K562 (cell line): ENCODE data around the gene SLC17A6. TPM values are rescaled to one million over a fixed set of nuclear protein-coding genes. Genes with fewer than 3 reads are reported as not detected.

Source experiments
- ATAC-seq: fragments of 200-7000 bp; cut with Tn5 transposase; 3 replicates; pipeline ENCODE4 v1.9.1; 2020; ENCODE audit warnings: moderate library complexity
- BruUV-seq: library from RNA; stranded (reverse); fragments of 400-500 nt; replicated peaks from 2 replicates; lab custom pipeline; 2021; lab: Mats Ljungman, UMichigan
- CTCF ChIA-PET: fragments of 300-600 bp; formaldehyde crosslinking; extraction: SDS; loops from one replicate; lab custom pipeline; 2021; ENCODE audit warnings: low intra/inter-chr PET ratio; lab: Yijun Ruan, JAX
- POLR2A ChIA-PET: fragments of 300-600, 350-650 bp; sonication (Branson Sonifier 250); formaldehyde crosslinking; extraction: SDS; loops from one replicate; lab custom pipeline; 2021; ENCODE audit warnings: antibody characterized with exemption, inconsistent platforms; lab: Yijun Ruan, JAX
- DNase-seq, 4 experiments: peaks; one replicate each; pipeline versions ENCODE4 v3.0.0 to v3.0.0-alpha.2; 2011 to 2018; ENCODE audit warnings: low spot score in 3 of 4, mixed read lengths in 3 of 4; ENCODE audit errors: extremely low read depth in 1 of 4
- FAIRE-seq: peaks from 2 replicates; lab custom pipeline; 2011; peaks lifted over from hg19 to GRCh38; lab: Jason Lieb, UNC
- H2AFZ ChIP-seq: 2 replicates; pipeline ENCODE4 v1.6.0; 2011; ENCODE audit warnings: low read depth, low read length, control low read depth, inconsistent platforms
- H3K27ac ChIP-seq: fragments of 200-600 bp; 3 replicates; pipeline ENCODE4 v1.8.0; 2011; ENCODE audit warnings: low read depth, mild to moderate bottlenecking, control low read depth, inconsistent platforms, low read length, moderate library complexity, mixed read lengths; ENCODE audit errors: extremely low read depth
- H3K27me3 ChIP-seq, 2 experiments: fragments of 300-600 bp in 1 of 2; 2 replicates in 1 of 2; 3 replicates in 1 of 2; pipeline versions ENCODE4 v1.6.0 to v1.8.0; 2011; ENCODE audit warnings: inconsistent platforms in 2 of 2, low read length in 2 of 2, mild to moderate bottlenecking in 1 of 2, mixed read lengths in 1 of 2, moderate library complexity in 1 of 2; ENCODE audit not compliant: control insufficient read depth in 2 of 2, insufficient read depth in 2 of 2
- H3K36me3 ChIP-seq: fragments of 300-600 bp; 3 replicates; pipeline ENCODE4 v1.8.0; 2011; ENCODE audit warnings: mild to moderate bottlenecking, low read length, inconsistent platforms; ENCODE audit not compliant: control insufficient read depth, insufficient read depth
- H3K4me1 ChIP-seq, 2 experiments: fragments of 200-600 bp in 1 of 2; replicated peaks in 1 of 2; 2 replicates in 1 of 2; 3 replicates in 1 of 2; pipeline versions ENCODE4 v1.5.1 to v1.8.0; 2011; ENCODE audit warnings: inconsistent platforms in 2 of 2, low read length in 2 of 2, mild to moderate bottlenecking in 1 of 2, mixed read lengths in 1 of 2, moderate library complexity in 1 of 2; ENCODE audit not compliant: control insufficient read depth in 2 of 2, insufficient read depth in 2 of 2
- H3K4me2 ChIP-seq: 2 replicates; pipeline ENCODE4 v1.6.1; 2011; ENCODE audit warnings: low read length, control low read depth, inconsistent platforms, mixed read lengths; ENCODE audit not compliant: insufficient read depth
- H3K4me3 ChIP-seq: fragments of 200-600 bp; sonication (generic), shearing (Covaris generic); 2 replicates; pipeline ENCODE4 v1.5.1; 2016; ENCODE audit warnings: control low read depth, inconsistent platforms
- H3K79me2 ChIP-seq: fragments of 200-600 bp; 3 replicates; pipeline ENCODE4 v1.8.0; 2011; ENCODE audit warnings: low read length, inconsistent platforms; ENCODE audit not compliant: control insufficient read depth, insufficient read depth
- H3K9ac ChIP-seq, 2 experiments: 2 replicates each; pipeline versions ENCODE4 v1.6.0 to v1.6.1; 2011; ENCODE audit warnings: low read depth in 2 of 2, low read length in 2 of 2, control low read depth in 1 of 2, inconsistent platforms in 1 of 2, mild to moderate bottlenecking in 1 of 2, mixed read lengths in 1 of 2; ENCODE audit not compliant: insufficient read depth in 1 of 2
- H3K9me1 ChIP-seq: one replicate; pipeline ENCODE4 v1.6.0; 2011; ENCODE audit warnings: inconsistent platforms, mild to moderate bottlenecking, low read length, moderate library complexity; ENCODE audit not compliant: control insufficient read depth, insufficient read depth
- H3K9me3 ChIP-seq: replicated peaks from 2 replicates; pipeline ENCODE4 v1.5.1; 2011; ENCODE audit warnings: low read depth, low read length, inconsistent platforms; ENCODE audit not compliant: control insufficient read depth, insufficient read depth
- H4K20me1 ChIP-seq: replicated peaks from 2 replicates; pipeline ENCODE4 v1.6.1; 2011; ENCODE audit warnings: low read length, inconsistent platforms, mixed read lengths; ENCODE audit not compliant: control insufficient read depth, insufficient read depth
- MEF2D ChIP-seq: conservative IDR thresholded peaks from 2 replicates; pipeline ENCODE4 v1.6.1; 2016; ENCODE audit warnings: low read depth, missing genetic modification characterization, missing compliant biosample characterization
- MYC ChIP-seq, 2 experiments: fragments of 250-450 bp in 1 of 2; sonication (Bioruptor Pico) in 1 of 2; IDR thresholded peaks; 2 replicates each; pipeline versions ENCODE4 v1.5.1 to v1.6.1; 2012 to 2021; ENCODE audit warnings: low read depth in 2 of 2, borderline replicate concordance in 1 of 2, improper control_type of control experiment in 1 of 2, low read length in 1 of 2, mild to moderate bottlenecking in 1 of 2, moderate library complexity in 1 of 2
- RFX7 ChIP-seq: fragments of 250-450 bp; sonication (Bioruptor Pico); IDR thresholded peaks from 2 replicates; pipeline ENCODE4 v1.5.1; 2021; ENCODE audit warnings: mild to moderate bottlenecking
- TEAD2 ChIP-seq: fragments of 450-650 bp; IDR thresholded peaks from 2 replicates; pipeline ENCODE4 v1.6.1; 2016; ENCODE audit warnings: missing genetic modification characterization, control low read depth, missing compliant biosample characterization
- ZNF324 ChIP-seq: fragments of 250-450 bp; sonication (Bioruptor Pico); IDR thresholded peaks from 2 replicates; pipeline ENCODE4 v1.4.0; 2020; ENCODE audit warnings: mild to moderate bottlenecking
- ZNF408 ChIP-seq: fragments of 250-450 bp; sonication (Bioruptor Pico); IDR thresholded peaks from 2 replicates; pipeline ENCODE4 v1.4.0; 2020; ENCODE audit warnings: low read depth, mild to moderate bottlenecking, moderate library complexity
- ZSCAN32 ChIP-seq: fragments of 450-650 bp; formaldehyde crosslinking; IDR thresholded peaks from 2 replicates; pipeline ENCODE4 v1.4.0; 2020; ENCODE audit warnings: mild to moderate bottlenecking, moderate library complexity
- WGBS: fragments of 100-300 bp; shearing (Covaris generic); methylation state at CpG from one replicate; pipeline ENCODE4 v1.1.6; 2016; ENCODE audit warnings: low coverage, mixed read lengths; ENCODE audit not compliant: insufficient coverage; ENCODE audit errors: missing lambda C conversion rate; 5-methylcytosine and 5-hydroxymethylcytosine counted together
- in situ Hi-C: fragments of 300-500 bp; cut with MboI; formaldehyde crosslinking; loops from 4 replicates; pipeline ENCODE4 v1.15.0; 2018; ENCODE audit warnings: inconsistent platforms, mixed read lengths
- intact Hi-C: fragments of 100-400 bp; cut with micrococcal nuclease; formaldehyde crosslinking; loops from 2 replicates; pipeline ENCODE4 v1.14.2; 2022
- polyA plus RNA-seq, 8 experiments: library from polyadenylated mRNA; depleted of rRNA in 4 of 8; stranded (reverse) in 5 of 8; unstranded in 3 of 8; fragments of >200 nt; fragmentation: Nextera tagmentation in 2 of 8; fragmentation: Illumina TruSeq in 1 of 8; extraction: Ambion mirVana in 2 of 8; extraction: Trizol in 1 of 8; gene quantifications; 2 replicates each; pipeline versions ENCODE4 v1.2.1 to v1.2.3, GENCODE V29; 2011 to 2014; ENCODE audit warnings: inconsistent platforms in 1 of 8, missing spikeins in 1 of 8
- total RNA-seq, 7 experiments: library from RNA; depleted of rRNA in 6 of 7; stranded (reverse); fragments of >200 nt in 6 of 7; fragmentation: Illumina TruSeq in 2 of 7; extraction: Trizol in 2 of 7; gene quantifications; 2 replicates each; pipeline versions ENCODE4 v1.2.1 to v1.2.3, GENCODE V29; 2011 to 2021; ENCODE audit warnings: low replicate concordance in 1 of 7
- TF ChIP-seq, protein P1 (sequence below): fragments of 150-350 bp; IDR thresholded peaks from 2 replicates; pipeline ENCODE4 v1.6.1; 2014; ENCODE audit warnings: low read depth, mild to moderate bottlenecking, low read length, borderline replicate concordance
- TF ChIP-seq, protein P2 (sequence below): fragments of 450-650 bp; formaldehyde crosslinking; conservative IDR thresholded peaks from 2 replicates; pipeline ENCODE4 v1.4.0; 2022; ENCODE audit warnings: mild to moderate bottlenecking, missing genetic modification characterization
- TF ChIP-seq, protein P3 (sequence below): fragments of 450-650 bp; IDR thresholded peaks from 2 replicates; pipeline ENCODE4 v1.7.0; 2016; ENCODE audit warnings: borderline replicate concordance

SLC17A6 gene
- total and polyA plus RNA-seq, 9 of the 15 experiments (the other 6 are each of a cell fraction or from before 2014, with no cell fraction given) = not detected

DNA sequence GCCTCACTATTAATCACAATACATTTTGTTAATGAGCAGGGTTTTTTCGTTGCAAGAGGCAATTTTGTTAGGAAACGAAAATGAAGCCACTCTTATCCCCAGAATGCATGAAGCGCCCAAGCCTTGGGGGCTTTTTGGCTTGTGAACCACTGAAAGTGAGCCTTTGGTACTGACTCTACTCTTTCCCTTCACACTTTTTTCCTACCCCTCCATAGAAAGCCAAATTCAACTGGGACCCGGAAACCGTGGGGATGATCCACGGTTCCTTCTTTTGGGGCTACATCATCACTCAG, 4.8 kb downstream of the SLC17A6 start:
- Histone ChIP-seq H3K4me2 (no peak overlapping the region), H3K9me3 (no peaks in the 10 kb centered on the region), H3K27me3 (peaks cover 0 to 31% of the 10 kb centered on the region in 2 experiments; a peak in 2 of 5 replicates), H3K36me3 (no peaks in the 10 kb centered on the region), H3K9me1 (no peaks in the 10 kb centered on the region), H3K79me2 (no peaks in the 10 kb centered on the region), H3K4me1 (0 out of 5 replicates have a peak, but pooled peaks cover 0 to 5% of the 10 kb centered on the region in 2 experiments)
- in situ Hi-C loops = no loop called here
- TF ChIP-seq RFX7 (CRISPR knock-in tag) (no peak), MYC (IDR thresholded peaks at IDR 0.05; ENCODE audit: low read depth, low read length) (no peak), MYC (CRISPR knock-in tag; IDR thresholded peaks at IDR 0.05; ENCODE audit: borderline replicate concordance, low read depth) (no peak), ZSCAN32 (CRISPR knock-in tag) (no peak), ZNF324 (CRISPR knock-in tag) (no peak), ZNF408 (CRISPR knock-in tag) (no peak), TEAD2 (tag) (no peak), MEF2D (tag) (no peak)
- TF ChIP-seq, protein P1, sequence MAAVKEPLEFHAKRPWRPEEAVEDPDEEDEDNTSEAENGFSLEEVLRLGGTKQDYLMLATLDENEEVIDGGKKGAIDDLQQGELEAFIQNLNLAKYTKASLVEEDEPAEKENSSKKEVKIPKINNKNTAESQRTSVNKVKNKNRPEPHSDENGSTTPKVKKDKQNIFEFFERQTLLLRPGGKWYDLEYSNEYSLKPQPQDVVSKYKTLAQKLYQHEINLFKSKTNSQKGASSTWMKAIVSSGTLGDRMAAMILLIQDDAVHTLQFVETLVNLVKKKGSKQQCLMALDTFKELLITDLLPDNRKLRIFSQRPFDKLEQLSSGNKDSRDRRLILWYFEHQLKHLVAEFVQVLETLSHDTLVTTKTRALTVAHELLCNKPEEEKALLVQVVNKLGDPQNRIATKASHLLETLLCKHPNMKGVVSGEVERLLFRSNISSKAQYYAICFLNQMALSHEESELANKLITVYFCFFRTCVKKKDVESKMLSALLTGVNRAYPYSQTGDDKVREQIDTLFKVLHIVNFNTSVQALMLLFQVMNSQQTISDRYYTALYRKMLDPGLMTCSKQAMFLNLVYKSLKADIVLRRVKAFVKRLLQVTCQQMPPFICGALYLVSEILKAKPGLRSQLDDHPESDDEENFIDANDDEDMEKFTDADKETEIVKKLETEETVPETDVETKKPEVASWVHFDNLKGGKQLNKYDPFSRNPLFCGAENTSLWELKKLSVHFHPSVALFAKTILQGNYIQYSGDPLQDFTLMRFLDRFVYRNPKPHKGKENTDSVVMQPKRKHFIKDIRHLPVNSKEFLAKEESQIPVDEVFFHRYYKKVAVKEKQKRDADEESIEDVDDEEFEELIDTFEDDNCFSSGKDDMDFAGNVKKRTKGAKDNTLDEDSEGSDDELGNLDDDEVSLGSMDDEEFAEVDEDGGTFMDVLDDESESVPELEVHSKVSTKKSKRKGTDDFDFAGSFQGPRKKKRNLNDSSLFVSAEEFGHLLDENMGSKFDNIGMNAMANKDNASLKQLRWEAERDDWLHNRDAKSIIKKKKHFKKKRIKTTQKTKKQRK = no peak
- TF ChIP-seq, protein P2, sequence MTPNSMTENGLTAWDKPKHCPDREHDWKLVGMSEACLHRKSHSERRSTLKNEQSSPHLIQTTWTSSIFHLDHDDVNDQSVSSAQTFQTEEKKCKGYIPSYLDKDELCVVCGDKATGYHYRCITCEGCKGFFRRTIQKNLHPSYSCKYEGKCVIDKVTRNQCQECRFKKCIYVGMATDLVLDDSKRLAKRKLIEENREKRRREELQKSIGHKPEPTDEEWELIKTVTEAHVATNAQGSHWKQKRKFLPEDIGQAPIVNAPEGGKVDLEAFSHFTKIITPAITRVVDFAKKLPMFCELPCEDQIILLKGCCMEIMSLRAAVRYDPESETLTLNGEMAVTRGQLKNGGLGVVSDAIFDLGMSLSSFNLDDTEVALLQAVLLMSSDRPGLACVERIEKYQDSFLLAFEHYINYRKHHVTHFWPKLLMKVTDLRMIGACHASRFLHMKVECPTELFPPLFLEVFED (CRISPR knock-in tag) = no peak
- TF ChIP-seq, protein P3, sequence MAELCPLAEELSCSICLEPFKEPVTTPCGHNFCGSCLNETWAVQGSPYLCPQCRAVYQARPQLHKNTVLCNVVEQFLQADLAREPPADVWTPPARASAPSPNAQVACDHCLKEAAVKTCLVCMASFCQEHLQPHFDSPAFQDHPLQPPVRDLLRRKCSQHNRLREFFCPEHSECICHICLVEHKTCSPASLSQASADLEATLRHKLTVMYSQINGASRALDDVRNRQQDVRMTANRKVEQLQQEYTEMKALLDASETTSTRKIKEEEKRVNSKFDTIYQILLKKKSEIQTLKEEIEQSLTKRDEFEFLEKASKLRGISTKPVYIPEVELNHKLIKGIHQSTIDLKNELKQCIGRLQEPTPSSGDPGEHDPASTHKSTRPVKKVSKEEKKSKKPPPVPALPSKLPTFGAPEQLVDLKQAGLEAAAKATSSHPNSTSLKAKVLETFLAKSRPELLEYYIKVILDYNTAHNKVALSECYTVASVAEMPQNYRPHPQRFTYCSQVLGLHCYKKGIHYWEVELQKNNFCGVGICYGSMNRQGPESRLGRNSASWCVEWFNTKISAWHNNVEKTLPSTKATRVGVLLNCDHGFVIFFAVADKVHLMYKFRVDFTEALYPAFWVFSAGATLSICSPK = no peak
- TF ChIP-seq, all 486 proteins: peak for 0
- Histone ChIP-seq H3K9ac (no peak overlapping the region), H2AFZ (no peak overlapping the region), H3K4me3 (no peak overlapping the region), H4K20me1 (no peaks in the 10 kb centered on the region), H3K27ac (no peak overlapping the region)
- ChIA-PET CTCF (no interaction called here), POLR2A (no interaction called here)
- DNase-seq (no peak), ATAC-seq (no peak), FAIRE-seq (no peak)
- BruUV-seq = no TSS peak
- 0% methylated on average over 6 of the region's 6 CpGs for WGBS
- intact Hi-C loops = no loop called here
